ENCODE measurements around the gene FAM120A. TPM values are rescaled to one million over a fixed set of nuclear protein-coding genes. Genes with fewer than 3 reads are reported as not detected.
A peak's percentile ranks its signal among the peaks of the same experiment; 100 is the strongest.

Gene FAM120A
- total and polyA plus RNA-seq, 2 of the 13 experiments (the other 11 are each of a cell fraction or from before 2014, with no cell fraction given): 41.3 to 44.4 TPM

DNA sequence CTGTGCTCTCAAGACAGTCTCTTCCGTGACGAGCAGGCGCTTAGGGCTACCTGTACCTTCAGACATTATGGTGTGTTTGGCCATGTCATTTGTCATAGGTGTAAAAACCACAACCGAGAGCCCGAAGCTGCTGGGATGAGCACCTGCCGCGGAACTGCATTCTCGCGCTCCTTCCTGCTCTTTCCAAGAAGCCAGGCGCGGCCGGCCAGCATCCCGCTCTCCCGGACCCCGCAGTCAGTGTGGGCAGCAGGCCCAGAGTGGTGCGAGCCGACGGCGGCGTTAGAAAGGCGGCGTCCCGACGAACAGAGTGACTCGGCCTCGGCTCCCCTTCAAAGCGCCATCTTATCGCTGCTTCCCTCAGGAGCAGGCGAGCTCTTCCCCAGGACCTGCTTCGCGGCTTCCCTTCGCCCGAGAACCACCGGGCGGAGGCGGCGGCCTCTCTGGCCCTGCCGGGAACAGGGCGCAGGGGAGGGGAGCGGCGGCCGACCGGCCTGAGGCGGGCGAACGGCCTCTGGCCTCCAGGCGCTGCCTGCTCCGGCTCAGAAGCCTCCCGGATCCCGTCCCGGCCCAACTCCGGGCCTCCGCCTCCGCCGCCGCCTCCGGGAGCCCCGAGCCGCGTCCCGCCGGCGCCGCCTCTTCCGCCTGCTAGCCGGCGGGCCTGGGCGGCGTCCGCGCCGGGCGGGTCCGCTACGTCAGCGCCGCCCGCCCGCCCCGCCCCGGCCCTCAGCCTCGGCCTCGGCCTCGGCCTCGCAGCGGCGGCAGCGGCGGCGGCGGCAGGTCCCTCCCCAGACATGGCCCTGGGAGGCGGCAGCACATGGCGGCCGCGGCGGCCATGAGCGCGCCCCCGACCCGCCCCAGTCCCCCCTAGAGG, at the start of gene FAM120A (continued):
- TF ChIP-seq SMAD3 (CRISPR knock-in tag; IDR thresholded peaks at IDR 0.05): no peak; the same call in 1 of the 2 replicates
- TF ChIP-seq, protein P1, sequence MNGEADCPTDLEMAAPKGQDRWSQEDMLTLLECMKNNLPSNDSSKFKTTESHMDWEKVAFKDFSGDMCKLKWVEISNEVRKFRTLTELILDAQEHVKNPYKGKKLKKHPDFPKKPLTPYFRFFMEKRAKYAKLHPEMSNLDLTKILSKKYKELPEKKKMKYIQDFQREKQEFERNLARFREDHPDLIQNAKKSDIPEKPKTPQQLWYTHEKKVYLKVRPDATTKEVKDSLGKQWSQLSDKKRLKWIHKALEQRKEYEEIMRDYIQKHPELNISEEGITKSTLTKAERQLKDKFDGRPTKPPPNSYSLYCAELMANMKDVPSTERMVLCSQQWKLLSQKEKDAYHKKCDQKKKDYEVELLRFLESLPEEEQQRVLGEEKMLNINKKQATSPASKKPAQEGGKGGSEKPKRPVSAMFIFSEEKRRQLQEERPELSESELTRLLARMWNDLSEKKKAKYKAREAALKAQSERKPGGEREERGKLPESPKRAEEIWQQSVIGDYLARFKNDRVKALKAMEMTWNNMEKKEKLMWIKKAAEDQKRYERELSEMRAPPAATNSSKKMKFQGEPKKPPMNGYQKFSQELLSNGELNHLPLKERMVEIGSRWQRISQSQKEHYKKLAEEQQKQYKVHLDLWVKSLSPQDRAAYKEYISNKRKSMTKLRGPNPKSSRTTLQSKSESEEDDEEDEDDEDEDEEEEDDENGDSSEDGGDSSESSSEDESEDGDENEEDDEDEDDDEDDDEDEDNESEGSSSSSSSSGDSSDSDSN (CRISPR knock-in tag; IDR thresholded peaks at IDR 0.05): peak; percentile 94
- TF ChIP-seq, protein P2, sequence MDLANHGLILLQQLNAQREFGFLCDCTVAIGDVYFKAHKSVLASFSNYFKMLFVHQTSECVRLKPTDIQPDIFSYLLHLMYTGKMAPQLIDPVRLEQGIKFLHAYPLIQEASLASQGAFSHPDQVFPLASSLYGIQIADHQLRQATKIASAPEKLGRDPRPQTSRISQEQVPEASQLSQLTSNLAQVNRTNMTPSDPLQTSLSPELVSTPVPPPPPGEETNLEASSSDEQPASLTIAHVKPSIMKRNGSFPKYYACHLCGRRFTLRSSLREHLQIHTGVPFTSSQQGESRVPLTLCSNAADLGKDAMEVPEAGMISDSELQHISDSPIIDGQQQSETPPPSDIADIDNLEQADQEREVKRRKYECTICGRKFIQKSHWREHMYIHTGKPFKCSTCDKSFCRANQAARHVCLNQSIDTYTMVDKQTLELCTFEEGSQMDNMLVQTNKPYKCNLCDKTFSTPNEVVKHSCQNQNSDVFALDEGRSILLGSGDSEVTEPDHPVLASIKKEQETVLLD (CRISPR knock-in tag; IDR thresholded peaks at IDR 0.05; ENCODE audit: low read depth): no peak; the same call in none of the 2 replicates
- 0 out of 2 replicates have a peak, but pooled peaks have one; percentile 7 for TF ChIP-seq DNMT1 (CRISPR knock-in tag; IDR thresholded peaks at IDR 0.05)
- TF ChIP-seq, protein P3, sequence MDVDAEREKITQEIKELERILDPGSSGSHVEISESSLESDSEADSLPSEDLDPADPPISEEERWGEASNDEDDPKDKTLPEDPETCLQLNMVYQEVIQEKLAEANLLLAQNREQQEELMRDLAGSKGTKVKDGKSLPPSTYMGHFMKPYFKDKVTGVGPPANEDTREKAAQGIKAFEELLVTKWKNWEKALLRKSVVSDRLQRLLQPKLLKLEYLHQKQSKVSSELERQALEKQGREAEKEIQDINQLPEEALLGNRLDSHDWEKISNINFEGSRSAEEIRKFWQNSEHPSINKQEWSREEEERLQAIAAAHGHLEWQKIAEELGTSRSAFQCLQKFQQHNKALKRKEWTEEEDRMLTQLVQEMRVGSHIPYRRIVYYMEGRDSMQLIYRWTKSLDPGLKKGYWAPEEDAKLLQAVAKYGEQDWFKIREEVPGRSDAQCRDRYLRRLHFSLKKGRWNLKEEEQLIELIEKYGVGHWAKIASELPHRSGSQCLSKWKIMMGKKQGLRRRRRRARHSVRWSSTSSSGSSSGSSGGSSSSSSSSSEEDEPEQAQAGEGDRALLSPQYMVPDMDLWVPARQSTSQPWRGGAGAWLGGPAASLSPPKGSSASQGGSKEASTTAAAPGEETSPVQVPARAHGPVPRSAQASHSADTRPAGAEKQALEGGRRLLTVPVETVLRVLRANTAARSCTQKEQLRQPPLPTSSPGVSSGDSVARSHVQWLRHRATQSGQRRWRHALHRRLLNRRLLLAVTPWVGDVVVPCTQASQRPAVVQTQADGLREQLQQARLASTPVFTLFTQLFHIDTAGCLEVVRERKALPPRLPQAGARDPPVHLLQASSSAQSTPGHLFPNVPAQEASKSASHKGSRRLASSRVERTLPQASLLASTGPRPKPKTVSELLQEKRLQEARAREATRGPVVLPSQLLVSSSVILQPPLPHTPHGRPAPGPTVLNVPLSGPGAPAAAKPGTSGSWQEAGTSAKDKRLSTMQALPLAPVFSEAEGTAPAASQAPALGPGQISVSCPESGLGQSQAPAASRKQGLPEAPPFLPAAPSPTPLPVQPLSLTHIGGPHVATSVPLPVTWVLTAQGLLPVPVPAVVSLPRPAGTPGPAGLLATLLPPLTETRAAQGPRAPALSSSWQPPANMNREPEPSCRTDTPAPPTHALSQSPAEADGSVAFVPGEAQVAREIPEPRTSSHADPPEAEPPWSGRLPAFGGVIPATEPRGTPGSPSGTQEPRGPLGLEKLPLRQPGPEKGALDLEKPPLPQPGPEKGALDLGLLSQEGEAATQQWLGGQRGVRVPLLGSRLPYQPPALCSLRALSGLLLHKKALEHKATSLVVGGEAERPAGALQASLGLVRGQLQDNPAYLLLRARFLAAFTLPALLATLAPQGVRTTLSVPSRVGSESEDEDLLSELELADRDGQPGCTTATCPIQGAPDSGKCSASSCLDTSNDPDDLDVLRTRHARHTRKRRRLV (CRISPR knock-in tag; IDR thresholded peaks at IDR 0.05): 0 out of 2 replicates have a peak, but pooled peaks have one; percentile 47
- no peak for TF ChIP-seq PAX8 (CRISPR knock-in tag; IDR thresholded peaks at IDR 0.05; ENCODE audit: borderline replicate concordance)
- no peak for TF ChIP-seq ZBTB8A (CRISPR knock-in tag; IDR thresholded peaks at IDR 0.05; ENCODE audit: borderline replicate concordance, low read depth)
- no peak for TF ChIP-seq JUNB (CRISPR knock-in tag; IDR thresholded peaks at IDR 0.05; ENCODE audit: borderline replicate concordance)
- no peak for TF ChIP-seq ZNF30 (CRISPR knock-in tag; IDR thresholded peaks at IDR 0.05)
- TF ChIP-seq MEF2D (CRISPR knock-in tag; IDR thresholded peaks at IDR 0.05): peak; percentile 32; the same call in 1 of the 2 replicates
- TF ChIP-seq, protein P4, sequence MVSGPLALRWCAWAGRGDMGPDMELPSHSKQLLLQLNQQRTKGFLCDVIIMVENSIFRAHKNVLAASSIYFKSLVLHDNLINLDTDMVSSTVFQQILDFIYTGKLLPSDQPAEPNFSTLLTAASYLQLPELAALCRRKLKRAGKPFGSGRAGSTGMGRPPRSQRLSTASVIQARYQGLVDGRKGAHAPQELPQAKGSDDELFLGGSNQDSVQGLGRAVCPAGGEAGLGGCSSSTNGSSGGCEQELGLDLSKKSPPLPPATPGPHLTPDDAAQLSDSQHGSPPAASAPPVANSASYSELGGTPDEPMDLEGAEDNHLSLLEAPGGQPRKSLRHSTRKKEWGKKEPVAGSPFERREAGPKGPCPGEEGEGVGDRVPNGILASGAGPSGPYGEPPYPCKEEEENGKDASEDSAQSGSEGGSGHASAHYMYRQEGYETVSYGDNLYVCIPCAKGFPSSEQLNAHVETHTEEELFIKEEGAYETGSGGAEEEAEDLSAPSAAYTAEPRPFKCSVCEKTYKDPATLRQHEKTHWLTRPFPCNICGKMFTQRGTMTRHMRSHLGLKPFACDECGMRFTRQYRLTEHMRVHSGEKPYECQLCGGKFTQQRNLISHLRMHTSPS (CRISPR knock-in tag; IDR thresholded peaks at IDR 0.05; ENCODE audit: low read depth): no peak
- peak; percentile 45; the same call in 1 of the 2 replicates for TF ChIP-seq SAFB2 (CRISPR knock-in tag; IDR thresholded peaks at IDR 0.05; ENCODE audit: borderline replicate concordance, low read depth)
- TF ChIP-seq, protein P5, sequence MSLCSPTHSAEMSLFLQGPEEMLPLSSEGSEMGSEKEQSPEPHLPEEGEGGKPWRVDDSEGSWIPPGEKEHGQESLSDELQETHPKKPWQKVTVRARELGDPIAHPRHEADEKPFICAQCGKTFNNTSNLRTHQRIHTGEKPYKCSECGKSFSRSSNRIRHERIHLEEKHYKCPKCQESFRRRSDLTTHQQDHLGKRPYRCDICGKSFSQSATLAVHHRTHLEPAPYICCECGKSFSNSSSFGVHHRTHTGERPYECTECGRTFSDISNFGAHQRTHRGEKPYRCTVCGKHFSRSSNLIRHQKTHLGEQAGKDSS (CRISPR knock-in tag; IDR thresholded peaks at IDR 0.05; ENCODE audit: borderline replicate concordance, low read depth): peak; percentile 59; the same call in 1 of the 2 replicates

Data from HepG2 (cell line).